ENCODE results near the gene TPO. TPM values are rescaled to one million over a fixed set of nuclear protein-coding genes. Genes with fewer than 3 reads are reported as not detected.

The TPO gene
- polyA plus RNA-seq, 1 experiment: not detected

- CTCF ChIA-PET: no interaction called here
- Histone ChIP-seq H3K27me3 (ENCODE audit: control insufficient read depth, insufficient read depth, low read length) (no peaks in the 10 kb centered on the region), H3K4me3 (ENCODE audit: low read depth, low read length) (no peak overlapping the region), H3K36me3 (ENCODE audit: control insufficient read depth, insufficient read depth, low read length) (no peaks in the 10 kb centered on the region)
- DNase-seq (ENCODE audit: low read depth): no peak
- TF ChIP-seq CTCF (IDR thresholded peaks at IDR 0.05; ENCODE audit: insufficient read depth, low read depth, low read length): no peak
- POLR2A ChIA-PET: no interaction called here
Measured at GRCh38 chr2:1521191-1521877, 108.1 kb downstream of the TPO start.

DNA sequence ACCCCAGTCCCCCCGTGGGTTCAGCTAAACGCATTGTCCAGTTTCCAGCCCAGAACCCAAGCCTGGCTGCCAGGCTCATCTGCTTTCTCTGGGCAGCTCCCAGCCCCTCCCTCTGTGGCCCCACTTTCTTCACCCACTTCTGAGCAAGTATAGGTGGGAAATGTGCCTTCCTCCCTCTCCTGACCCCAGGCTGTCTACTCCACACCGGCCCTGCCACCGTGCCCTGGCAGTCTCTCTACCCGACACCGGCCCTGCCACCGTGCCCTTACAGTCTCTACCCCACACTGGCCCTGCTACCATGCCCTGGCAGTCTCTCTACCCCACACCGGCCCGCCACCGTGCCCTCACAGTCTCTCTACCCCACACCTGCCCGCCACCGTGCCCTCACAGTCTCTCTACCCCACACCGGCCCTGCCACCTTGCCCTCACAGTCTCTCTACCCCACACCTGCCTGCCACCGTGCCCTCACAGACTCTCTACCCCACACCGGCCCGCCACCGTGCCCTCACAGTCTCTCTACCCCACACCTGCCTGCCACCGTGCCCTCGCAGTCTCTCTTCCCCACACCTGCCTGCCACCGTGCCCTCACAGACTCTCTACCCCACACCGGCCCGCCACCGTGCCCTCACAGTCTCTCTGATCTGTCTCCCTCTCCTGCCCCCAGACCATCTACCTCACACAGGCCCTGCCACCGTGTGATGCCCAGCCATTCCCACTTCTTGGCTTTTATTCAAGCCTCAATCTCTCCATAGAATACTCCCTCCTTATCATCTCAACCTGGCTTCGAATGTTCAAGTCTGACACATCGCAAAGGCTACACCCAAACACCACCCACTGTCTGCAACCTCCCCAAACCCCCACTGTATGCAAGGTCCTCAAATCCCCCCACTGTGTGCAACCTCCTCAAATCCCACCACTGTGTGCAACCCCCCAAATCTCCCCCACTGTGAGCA is 108.9 kb downstream of the TPO start:
- DNase-seq (ENCODE audit: low read depth): no peak
- CTCF ChIA-PET: no interaction called here
- Histone ChIP-seq H3K27me3 (ENCODE audit: control insufficient read depth, insufficient read depth, low read length) (no peaks in the 10 kb centered on the region), H3K4me3 (ENCODE audit: low read depth, low read length) (no peak overlapping the region), H3K36me3 (ENCODE audit: control insufficient read depth, insufficient read depth, low read length) (no peaks in the 10 kb centered on the region)
- TF ChIP-seq CTCF (IDR thresholded peaks at IDR 0.05; ENCODE audit: insufficient read depth, low read depth, low read length): no peak
- POLR2A ChIA-PET: no interaction called here

GRCh38 chr2:1527153-1527992 is 114.1 kb downstream of the TPO start:
- DNase-seq (ENCODE audit: low read depth): no peak
- ChIA-PET POLR2A (no interaction called here), CTCF (interaction anchor here (0.7 kb wide), 1 partner anchor 492 kb away, joined by 3 read pairs; no protein-coding TSS in a partner anchor)
- no peaks in the 10 kb centered on the region for H3K36me3 ChIP-seq (ENCODE audit: control insufficient read depth, insufficient read depth, low read length)
- no peak overlapping the region for H3K4me3 ChIP-seq (ENCODE audit: low read depth, low read length)
- no peak for TF ChIP-seq CTCF (IDR thresholded peaks at IDR 0.05; ENCODE audit: insufficient read depth, low read depth, low read length)
- H3K27me3 ChIP-seq (ENCODE audit: control insufficient read depth, insufficient read depth, low read length): no peaks in the 10 kb centered on the region

- TF ChIP-seq CTCF (IDR thresholded peaks at IDR 0.05; ENCODE audit: insufficient read depth, low read depth, low read length): no peak
- POLR2A ChIA-PET: no interaction called here
- no peak for DNase-seq (ENCODE audit: low read depth)
- H3K4me3 ChIP-seq (ENCODE audit: low read depth, low read length): no peak overlapping the region
- CTCF ChIA-PET: no interaction called here
- H3K36me3 ChIP-seq (ENCODE audit: control insufficient read depth, insufficient read depth, low read length): no peaks in the 10 kb centered on the region
- no peaks in the 10 kb centered on the region for H3K27me3 ChIP-seq (ENCODE audit: control insufficient read depth, insufficient read depth, low read length)
Measured at GRCh38 chr2:1528273-1529064, 115.2 kb downstream of the TPO start.

All from BJ (cell line).